Body of pancreas (tissue), 4 donors: ENCODE results near the gene TAF6L. TPM values are rescaled to one million over a fixed set of nuclear protein-coding genes. Genes with fewer than 3 reads are reported as not detected.

Experiments
- ATAC-seq: fragments of 150-250 bp; one replicate; pipeline ENCODE4 v1.9.1; 2016
- DNase-seq, 4 donors: peaks; one replicate each; pipeline ENCODE4 v3.0.0-alpha.2; 2019
- H3K27ac ChIP-seq, 4 donors: fragments of 200-600 bp; sonication (generic); 1 replicate in 3 of 4; 2 replicates in 1 of 4; pipeline versions ENCODE4 v1.5.1 to v1.6.1; 2016 to 2019; ENCODE audit warnings: mild to moderate bottlenecking in 1 of 4, mixed read lengths in 1 of 4, moderate library complexity in 1 of 4
- H3K27me3 ChIP-seq, 2 donors: fragments of 200-600 bp; sonication (generic); one replicate each; pipeline ENCODE4 v1.6.0; 2016; ENCODE audit warnings: mild to moderate bottlenecking in 1 of 2
- H3K36me3 ChIP-seq, 2 donors: fragments of 200-600 bp; sonication (generic); replicated peaks in 1 of 2; 2 replicates each; pipeline ENCODE4 v1.5.1; 2016; ENCODE audit warnings: low read depth in 2 of 2; ENCODE audit not compliant: insufficient read depth in 1 of 2
- H3K4me1 ChIP-seq: fragments of 200-600 bp; sonication (generic); one replicate; pipeline ENCODE4 v1.6.0; 2016
- H3K4me3 ChIP-seq, 2 donors: fragments of 200-600 bp; sonication (generic); 1 replicate in 1 of 2; 2 replicates in 1 of 2; pipeline ENCODE4 v1.5.1; 2016 to 2019
- H3K9me3 ChIP-seq, 3 donors: fragments of 200-600 bp; sonication (generic); 1 replicate in 2 of 3; 2 replicates in 1 of 3; pipeline ENCODE4 v1.5.1; 2016
- CTCF ChIP-seq, 7 experiments: fragments of 450-650 bp in 4 of 7; fragments of 200-600 bp in 3 of 7; sonication (generic) in 3 of 7; IDR thresholded peaks; one replicate each; pipeline ENCODE4 v1.5.1; 2016 to 2019; ENCODE audit warnings: antibody characterized with exemption in 7 of 7
- POLR2A ChIP-seq, 3 donors: fragments of 450-650 bp; IDR thresholded peaks; one replicate each; pipeline ENCODE4 v1.6.1; 2016; ENCODE audit warnings: antibody characterized with exemption in 3 of 3, mild to moderate bottlenecking in 2 of 3
- WGBS, 2 donors: methylation state at CpG; one replicate each; pipeline ENCODE4 v1.1.5; 2017; 5-methylcytosine and 5-hydroxymethylcytosine counted together
- intact Hi-C: fragments of 100-400 bp; cut with DNase I; formaldehyde crosslinking; loops from one replicate; pipeline ENCODE4 v1.15.1; 2023
- total RNA-seq, 2 donors: library from RNA; depleted of rRNA; stranded (reverse); fragments of >200 nt; gene quantifications; one replicate each; pipeline ENCODE4 v1.1.0, GENCODE V29; 2016

The TAF6L gene
- total RNA-seq = 10 to 100 TPM; 23.9 to 39.9 TPM

- H3K9me3 ChIP-seq = no peaks in the 10 kb centered on the region
- H3K4me3 ChIP-seq = peak within 1 kb of the TSS; percentile 15 to 55
- peak; percentile 42 to 66 (median 65) for TF ChIP-seq POLR2A (IDR thresholded peaks at IDR 0.05)
- no peak for TF ChIP-seq CTCF (IDR thresholded peaks at IDR 0.05)
- no peaks in the 10 kb centered on the region for H3K27me3 ChIP-seq
- H3K4me1 ChIP-seq = peaks cover 39% of the 10 kb centered on the region
- H3K36me3 ChIP-seq = peaks cover 0 to 10% of the 10 kb centered on the region in 2 donors
- 1 to 3% methylated on average over 22 to 60 of the region's 60 CpGs for WGBS, 2 donors
- intact Hi-C loops = no loop called here
- DNase-seq (peak; percentile 98 to 99 (median 98)), ATAC-seq (peak; percentile 95)
- peak within 1 kb of the TSS; percentile 91 to 98 (median 98) for H3K27ac ChIP-seq
These were observed at the start of gene TAF6L for GRCh38 chr11:62771144-62772021. Gene TAF6L, plus strand, starts transcription at chr11:62771396. Its CDS starts 4,388 bp downstream, at chr11:62775784.

- 60 to 76% methylated on average over 7 of the region's 7 CpGs for WGBS, 2 donors
- peaks cover 18 to 42% of the 10 kb centered on the region in 2 donors for H3K36me3 ChIP-seq
These were observed 49.2 kb upstream of the TAF6L start for GRCh38 chr11:62721994-62722393.

GRCh38 chr11:62724171-62724570 is 47.0 kb upstream of the TAF6L start:
- 25 to 32% methylated on average over 8 of the region's 8 CpGs for WGBS, 2 donors
- no peak for DNase-seq

More at GRCh38 chr11:62721994-62722393, 49.2 kb upstream of the TAF6L start:
- Histone ChIP-seq H3K27me3 (no peaks in the 10 kb centered on the region), H3K4me3 (no peak overlapping the region), H3K4me1 (peaks cover 23% of the 10 kb centered on the region), H3K9me3 (no peaks in the 10 kb centered on the region), H3K27ac (no peak overlapping the region)
- intact Hi-C loops = no loop called here
- TF ChIP-seq POLR2A (IDR thresholded peaks at IDR 0.05) (no peak), CTCF (IDR thresholded peaks at IDR 0.05) (no peak)
- no peak for DNase-seq
- ATAC-seq = no peak

GRCh38 chr11:62725646-62726045 is 45.5 kb upstream of the TAF6L start:
- Histone ChIP-seq H3K27ac (peak overlapping the region in 3 of 4 donors; percentile 90 to 99 (median 97)), H3K4me1 (peaks cover 27% of the 10 kb centered on the region)

More at GRCh38 chr11:62724171-62724570, 47.0 kb upstream of the TAF6L start:
- Histone ChIP-seq H3K27me3 (no peaks in the 10 kb centered on the region), H3K27ac (no peak overlapping the region), H3K9me3 (no peaks in the 10 kb centered on the region), H3K36me3 (peaks cover 18 to 34% of the 10 kb centered on the region in 2 donors), H3K4me3 (no peak overlapping the region), H3K4me1 (peaks cover 15% of the 10 kb centered on the region)
- no peak for TF ChIP-seq POLR2A (IDR thresholded peaks at IDR 0.05)
- no peak for TF ChIP-seq CTCF (IDR thresholded peaks at IDR 0.05)
- no peak for ATAC-seq
- intact Hi-C loops = no loop called here

More at GRCh38 chr11:62725646-62726045, 45.5 kb upstream of the TAF6L start:
- WGBS, 2 donors = 0% methylated on average over 7 of the region's 7 CpGs
- ATAC-seq (no peak), DNase-seq (no peak)
- Histone ChIP-seq H3K36me3 (peaks cover 13 to 25% of the 10 kb centered on the region in 2 donors), H3K4me3 (peak overlapping the region; percentile 86 to 93), H3K27me3 (no peaks in the 10 kb centered on the region), H3K9me3 (no peaks in the 10 kb centered on the region)
- intact Hi-C loops = no loop called here
- TF ChIP-seq CTCF (IDR thresholded peaks at IDR 0.05) = no peak
- no peak for TF ChIP-seq POLR2A (IDR thresholded peaks at IDR 0.05)
